NCI-H526 treated with DMSO at 0.1 percent for 48 hours (cell line): ENCODE measurements around the gene BDKRB2.

ENCODE experiments used
- DNase-seq: peaks from one replicate; lab custom pipeline; 2025; lab: John Stamatoyannopoulos, UW

The BDKRB2 gene

DNA sequence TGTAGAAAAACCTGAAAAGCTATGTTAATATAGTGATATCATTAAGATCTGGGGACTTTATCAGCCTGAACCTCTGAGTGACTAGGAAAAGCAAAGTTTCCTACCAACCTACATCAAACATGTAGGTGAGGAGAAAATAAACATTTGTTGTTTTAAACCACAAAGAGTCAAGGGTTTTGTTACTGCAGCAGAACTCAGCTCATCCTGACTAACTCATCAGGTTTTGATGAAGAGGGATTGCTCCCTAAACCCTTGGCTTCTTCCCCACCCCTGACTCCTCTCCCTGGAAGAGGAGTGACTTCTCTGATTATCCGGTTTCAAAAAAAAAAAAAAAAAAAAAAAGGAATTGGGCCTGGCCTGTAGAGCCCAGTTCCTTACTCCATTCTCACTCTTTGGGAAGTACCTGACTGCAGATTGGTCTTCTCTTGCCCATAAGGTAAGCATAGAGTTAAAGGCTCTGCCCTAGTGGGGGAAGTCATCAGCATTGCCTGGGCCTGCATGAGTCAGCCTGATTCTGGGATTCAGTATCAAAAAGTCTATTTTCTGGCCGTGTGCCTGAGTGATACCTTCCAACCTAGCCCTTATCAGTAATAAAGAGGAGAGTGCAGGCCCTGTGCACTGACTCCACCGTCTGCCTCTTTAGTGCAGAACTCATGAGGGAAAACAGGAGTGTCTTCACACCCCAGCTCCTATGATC is 68.3 kb downstream of the BDKRB2 start:
- DNase-seq, result no peak

DNA sequence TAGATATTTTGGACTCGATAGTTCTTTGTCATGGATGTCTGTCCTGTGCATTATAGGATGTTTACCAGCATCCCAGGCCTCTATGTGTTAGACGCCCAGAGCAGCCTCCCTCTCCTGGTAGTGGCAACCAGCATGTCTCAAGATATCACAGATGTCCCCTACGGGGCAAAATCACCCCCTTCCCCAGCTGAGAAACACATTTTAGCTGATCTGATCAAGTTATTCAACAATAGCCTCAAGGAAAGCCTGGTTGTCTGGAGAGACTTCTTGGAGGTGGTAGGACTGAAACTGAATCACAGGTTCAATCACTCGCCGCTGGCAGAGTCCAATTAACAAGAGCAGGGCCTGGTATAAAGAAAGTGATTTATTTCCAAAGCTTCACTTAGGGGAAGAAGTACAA is 69.0 kb downstream of the BDKRB2 start:
- no peak for DNase-seq

DNA sequence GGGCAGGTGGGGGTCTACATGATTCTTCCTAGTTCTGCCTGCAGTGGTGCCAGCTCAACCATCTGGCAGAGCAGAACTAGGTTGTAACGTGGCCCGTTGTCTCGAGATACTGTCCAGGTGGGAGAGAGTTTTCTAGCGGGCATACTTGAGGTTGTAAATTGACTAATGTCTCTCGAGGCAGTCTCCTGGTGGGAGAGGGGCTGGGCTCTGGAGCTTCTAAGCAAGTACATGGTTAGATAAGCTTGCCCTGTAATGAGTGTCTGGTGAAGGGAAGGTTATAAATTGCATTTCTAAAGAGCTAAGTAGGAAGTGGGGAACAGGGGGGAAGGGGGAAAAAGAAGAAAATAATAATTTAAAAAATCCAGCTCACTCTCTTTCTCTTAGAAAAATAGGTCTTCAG is 69.5 kb downstream of the BDKRB2 start:
- DNase-seq, result no peak

DNA sequence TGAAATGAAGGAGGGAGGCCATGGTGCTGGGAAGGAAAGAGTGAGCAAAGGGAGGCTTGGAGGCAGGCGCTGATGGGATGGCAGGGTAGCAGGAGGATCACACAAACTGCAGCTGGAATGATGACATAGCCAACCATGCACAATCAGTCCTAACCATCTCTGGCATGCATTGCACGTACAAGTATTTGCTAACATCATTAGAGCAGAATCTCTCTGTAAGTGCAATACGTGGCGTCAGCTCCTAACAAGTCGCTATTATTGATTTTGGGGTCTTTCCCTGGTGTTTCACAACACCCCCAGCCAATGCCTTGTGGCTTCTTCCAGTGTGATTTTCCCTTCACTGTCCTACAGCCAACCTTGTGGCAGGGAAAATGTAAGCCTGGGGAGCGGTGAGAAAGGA is 69.9 kb downstream of the BDKRB2 start:
- DNase-seq, result no peak

DNA sequence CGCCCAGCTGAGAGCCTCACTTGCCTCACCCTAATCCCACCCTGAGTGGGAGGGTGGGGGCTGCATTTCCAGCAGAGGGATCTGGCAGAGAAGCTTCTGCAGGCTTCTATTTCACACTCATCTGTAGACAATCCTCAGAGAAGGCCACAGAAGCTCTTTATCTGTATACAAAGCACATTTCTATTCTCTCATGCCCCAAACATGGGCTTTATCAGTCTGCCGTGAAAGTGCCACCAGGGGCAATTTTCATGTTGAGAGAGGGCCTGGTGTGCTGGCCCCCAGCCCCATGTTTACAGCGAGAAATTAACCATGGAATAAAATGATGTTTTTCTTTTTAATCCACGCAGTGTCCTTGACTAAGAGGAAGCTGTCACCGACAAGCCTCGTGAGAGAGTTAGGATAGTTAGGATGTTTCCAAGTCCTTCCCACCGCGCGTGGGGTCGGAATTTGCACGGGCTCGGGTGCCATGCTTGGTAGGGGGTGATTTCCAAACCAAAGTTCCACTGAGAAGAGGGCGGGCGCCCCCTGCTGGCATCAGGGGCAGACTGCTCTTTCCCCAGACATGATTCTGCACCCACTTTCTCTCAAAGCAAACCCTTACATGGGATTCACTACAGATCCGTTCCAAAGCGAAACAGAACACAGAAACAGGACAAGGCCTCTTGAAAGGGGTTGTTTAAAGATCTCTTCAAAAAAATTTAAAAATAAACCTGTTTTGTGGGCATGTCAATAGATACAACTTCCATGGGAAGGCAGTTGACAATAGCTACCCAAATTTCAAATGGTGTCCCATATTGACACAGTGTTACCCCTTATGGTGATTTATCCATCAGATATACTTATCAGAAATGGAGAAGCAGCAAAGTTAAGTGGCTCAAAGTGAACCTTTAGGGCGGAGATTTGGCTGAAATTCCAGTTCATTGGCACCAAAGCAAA is 70.8 kb downstream of the BDKRB2 start:
- peak; percentile 8 for DNase-seq

DNA sequence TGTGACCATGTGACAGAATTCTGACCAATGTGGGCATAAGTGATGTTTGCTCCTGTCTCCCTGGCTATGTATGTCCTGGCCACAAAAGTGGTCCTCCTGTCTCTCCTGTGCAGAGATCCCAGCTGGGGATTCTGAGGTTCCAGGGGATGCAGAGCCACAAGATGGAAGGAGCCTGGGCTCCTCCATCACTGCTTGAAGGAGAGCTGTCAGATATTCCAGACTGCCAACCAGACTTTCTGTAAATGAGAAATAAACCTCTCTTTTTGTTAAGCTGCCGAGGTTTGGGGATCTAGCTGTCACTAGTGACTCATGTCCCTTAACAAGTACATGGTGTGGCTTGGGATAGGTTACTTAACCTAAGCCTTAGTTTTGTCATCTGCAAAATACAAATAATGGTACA is 73.3 kb downstream of the BDKRB2 start:
- DNase-seq, result no peak

DNA sequence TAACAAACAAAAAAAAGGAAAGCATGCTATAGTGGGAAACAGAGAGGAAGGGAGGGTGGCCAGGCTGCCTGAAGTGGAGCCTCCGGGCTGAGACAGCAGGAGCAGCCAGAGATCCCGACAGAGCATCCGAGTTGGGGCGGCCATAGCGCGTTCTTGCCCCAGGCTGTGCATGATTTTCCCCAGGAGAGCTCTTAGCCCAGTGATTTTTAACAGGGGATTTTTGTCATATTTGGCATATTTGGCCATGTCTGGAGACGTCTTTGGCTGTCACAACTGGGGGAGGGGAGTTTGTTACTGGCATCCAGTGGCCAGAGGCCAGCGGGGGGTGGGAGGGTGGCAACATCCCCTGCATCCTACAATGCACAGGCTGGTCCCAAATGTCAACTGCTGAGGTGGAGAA is 74.9 kb downstream of the BDKRB2 start:
- DNase-seq, result no peak

DNA sequence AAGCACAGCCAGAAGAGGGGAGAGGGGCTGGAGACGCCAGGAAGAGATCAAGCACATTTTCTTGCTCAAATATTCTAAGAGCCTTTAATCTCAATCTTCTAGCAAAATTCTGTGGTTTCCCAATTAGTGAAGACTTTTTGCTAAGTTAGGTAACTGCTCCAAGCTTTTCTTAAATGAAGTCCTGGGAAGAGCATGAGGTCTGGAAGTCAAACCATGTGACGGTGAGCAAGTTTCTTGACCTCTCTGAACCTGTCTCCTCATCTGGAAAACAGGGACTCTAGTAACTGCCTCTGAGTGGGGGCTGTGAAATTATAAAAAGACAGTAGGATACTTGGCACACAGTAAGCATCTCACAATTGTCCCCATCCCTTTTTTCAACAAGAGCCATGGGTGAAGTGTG is 75.5 kb downstream of the BDKRB2 start:
- no peak for DNase-seq

DNA sequence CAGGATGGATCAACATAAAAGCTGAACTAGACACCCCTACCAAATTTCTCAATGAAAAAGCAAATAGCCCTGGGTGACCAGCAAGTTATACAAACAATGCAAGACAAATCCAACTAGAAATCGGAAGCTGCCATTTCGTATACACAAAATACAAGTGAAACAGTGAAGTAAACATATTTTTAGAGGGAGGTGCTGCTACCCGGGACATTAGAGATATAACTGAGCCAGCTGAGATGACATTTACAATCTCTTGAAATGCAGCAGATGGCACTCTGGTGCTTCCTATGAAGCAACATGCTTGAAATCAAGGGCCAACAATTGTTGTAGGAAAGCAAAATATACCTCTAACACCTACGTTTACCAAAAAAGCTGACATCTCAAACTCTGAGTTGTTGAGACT is 76.8 kb downstream of the BDKRB2 start:
- no peak for DNase-seq

DNA sequence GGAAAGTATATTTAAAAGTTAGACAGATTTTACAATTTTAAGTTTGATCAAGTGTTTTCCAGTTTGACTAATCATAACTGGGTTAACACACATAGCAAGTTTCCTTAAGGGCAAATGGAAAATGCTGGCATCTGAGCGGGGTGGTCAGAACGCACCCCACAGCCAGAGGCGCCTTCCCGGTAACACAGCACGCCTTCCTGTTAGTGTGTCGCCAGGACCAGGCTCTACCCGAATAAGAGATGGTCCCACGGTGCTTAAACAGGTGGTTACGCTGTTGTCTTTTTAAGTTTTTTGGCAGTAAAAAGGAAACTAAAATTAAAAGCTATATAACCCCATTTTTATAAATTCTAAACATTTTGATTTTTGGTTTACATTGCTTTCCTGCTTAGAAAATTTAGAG is 79.4 kb downstream of the BDKRB2 start:
- no peak for DNase-seq

DNA sequence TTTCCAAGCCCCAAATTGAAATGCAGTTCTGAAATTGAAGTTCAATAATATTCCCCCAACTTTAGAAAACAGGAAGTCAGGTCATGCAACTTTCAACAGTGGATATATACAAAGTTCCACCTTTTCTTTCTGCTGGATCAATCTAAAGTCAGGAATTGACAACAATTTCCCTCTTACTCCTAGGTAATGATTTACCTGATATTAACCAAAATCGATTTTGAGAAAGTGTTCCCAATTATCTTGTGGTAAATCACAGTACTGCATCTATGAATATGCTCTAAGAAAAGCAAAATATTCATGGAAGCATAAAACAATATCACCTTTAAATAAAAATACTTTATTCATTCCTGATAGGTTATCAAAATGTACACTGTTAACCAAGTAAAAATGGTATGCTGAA is 79.8 kb downstream of the BDKRB2 start:
- no peak for DNase-seq

DNA sequence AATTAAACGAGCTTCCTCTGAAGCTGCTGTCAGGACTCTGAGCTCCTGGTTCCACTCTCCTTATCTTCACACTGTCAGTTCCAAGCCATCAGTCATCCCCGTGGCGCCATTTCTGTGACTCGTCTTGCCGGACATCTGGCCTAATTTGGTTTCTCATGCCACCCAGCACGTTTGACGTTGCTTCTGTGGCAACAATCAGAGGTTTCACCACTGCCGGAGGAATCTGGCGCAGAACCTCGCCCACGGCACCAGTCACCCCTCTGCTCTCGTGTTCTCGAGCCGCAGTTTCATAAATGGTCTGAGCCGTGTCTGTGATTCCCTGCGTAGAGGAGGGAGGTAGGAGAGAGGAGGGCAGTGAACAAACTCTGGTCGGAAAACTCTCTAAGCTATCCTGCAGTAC is 81.0 kb downstream of the BDKRB2 start:
- no peak for DNase-seq

DNA sequence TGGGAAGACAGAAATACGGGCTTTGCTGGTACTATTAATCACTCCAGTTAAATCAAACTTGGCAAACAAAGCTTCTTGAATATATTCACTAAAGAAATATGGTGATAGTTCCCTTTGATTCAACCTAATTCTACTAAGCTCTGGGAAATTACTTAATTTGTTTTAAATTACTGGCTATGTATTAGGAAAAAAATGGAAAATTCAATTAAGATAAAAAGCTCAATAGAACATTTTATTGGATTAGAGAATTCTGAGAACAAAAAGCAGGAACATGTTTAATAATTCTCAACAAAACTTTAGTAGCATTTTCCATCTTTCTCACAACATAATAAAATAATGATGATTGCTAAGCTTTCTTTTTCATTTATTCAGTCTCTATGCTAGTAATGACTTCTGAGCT is 81.6 kb downstream of the BDKRB2 start:
- no peak for DNase-seq

DNA sequence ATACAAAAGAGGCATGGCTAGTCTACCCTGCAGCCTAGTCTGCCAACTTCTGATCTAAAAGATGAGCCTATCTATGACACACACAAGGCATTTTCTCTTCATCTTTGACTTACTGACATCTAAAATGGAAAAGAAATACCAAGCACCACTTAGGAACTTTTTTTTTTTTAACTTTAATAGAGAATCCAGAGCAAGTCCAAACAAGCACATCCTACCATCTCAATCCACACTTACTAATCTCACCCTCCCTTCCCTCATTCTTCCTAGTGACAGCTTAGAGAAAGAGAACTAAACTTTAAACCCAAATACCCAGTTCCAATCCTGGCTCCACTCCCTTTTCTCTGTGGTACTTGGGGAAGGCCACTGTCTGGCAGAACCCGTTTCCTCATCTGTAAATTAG is 83.2 kb downstream of the BDKRB2 start:
- no peak for DNase-seq
